Hepatocyte (in vitro differentiated cells): Measurements from ENCODE around the gene PAAF1.

Experiments used
- CTCF ChIP-seq: fragments of 200-600 bp; sonication (generic); IDR thresholded peaks from 2 replicates; pipeline ENCODE4 v1.5.1; 2016; ENCODE audit warnings: antibody characterized with exemption, mild to moderate bottlenecking; ENCODE audit not compliant: poor library complexity
- EZH2 ChIP-seq: fragments of 200-600 bp; sonication (generic); IDR thresholded peaks from 2 replicates; pipeline ENCODE4 v1.6.1; 2016; ENCODE audit warnings: antibody characterized with exemption, mild to moderate bottlenecking, borderline replicate concordance
- EZH2phosphoT487 ChIP-seq: fragments of 200-600 bp; sonication (generic); IDR thresholded peaks from one replicate; pipeline ENCODE4 v1.6.1; 2018; ENCODE audit warnings: antibody characterized with exemption, mild to moderate bottlenecking, low read depth, moderate library complexity; ENCODE audit not compliant: unreplicated experiment, severe bottlenecking

GRCh38 chr11:73914284-73914683 is 37.5 kb downstream of the PAAF1 start:
- TF ChIP-seq CTCF = no peak
- no peak for TF ChIP-seq EZH2
- no peak for TF ChIP-seq EZH2phosphoT487
